ENCODE data around the gene GULP1.

The GULP1 gene

DNA sequence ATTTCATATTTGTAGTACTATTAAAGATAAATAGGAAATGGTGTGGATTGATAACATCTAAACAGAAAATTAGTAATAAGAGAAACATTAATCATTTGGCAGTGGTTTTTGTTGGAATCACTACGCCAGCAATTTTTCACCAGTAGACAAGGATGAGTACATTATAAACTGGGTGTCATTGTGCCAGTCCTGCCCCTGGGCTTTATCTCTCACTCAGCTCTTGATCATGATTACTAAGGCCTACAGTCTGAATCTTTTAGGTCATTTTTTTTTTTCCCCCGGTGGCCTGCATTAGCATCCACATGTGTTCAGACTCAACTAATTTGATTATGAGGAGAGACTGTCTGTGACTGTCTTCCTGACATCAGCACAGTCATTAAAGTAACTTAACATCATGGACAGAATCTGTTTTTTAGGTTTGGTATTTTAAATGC lies 16.2 kb downstream of the GULP1 start:
- H3K4me2 ChIP-seq (ENCODE audit: low read length) = no peak overlapping the region
- H3K27ac ChIP-seq (ENCODE audit: low read depth, low read length) = no peak overlapping the region
- H3F3A ChIP-seq (ENCODE audit: control insufficient read depth, insufficient read depth) = no peaks in the 10 kb centered on the region
- H3K4me3 ChIP-seq (ENCODE audit: low read length) = no peak overlapping the region
- no peaks in the 10 kb centered on the region for H4K20me1 ChIP-seq (ENCODE audit: control insufficient read depth, insufficient read depth, low read depth, low read length)
- H3K4me1 ChIP-seq (ENCODE audit: control insufficient read depth, low read length) = no peaks in the 10 kb centered on the region
- H3K79me2 ChIP-seq (ENCODE audit: control insufficient read depth, low read length) = no peaks in the 10 kb centered on the region
- no peaks in the 10 kb centered on the region for H3K9me2 ChIP-seq (replicated peaks; ENCODE audit: control insufficient read depth, low read length)
- no peaks in the 10 kb centered on the region for H3K36me3 ChIP-seq (ENCODE audit: control insufficient read depth, low read length)
- TF ChIP-seq, protein P1, sequence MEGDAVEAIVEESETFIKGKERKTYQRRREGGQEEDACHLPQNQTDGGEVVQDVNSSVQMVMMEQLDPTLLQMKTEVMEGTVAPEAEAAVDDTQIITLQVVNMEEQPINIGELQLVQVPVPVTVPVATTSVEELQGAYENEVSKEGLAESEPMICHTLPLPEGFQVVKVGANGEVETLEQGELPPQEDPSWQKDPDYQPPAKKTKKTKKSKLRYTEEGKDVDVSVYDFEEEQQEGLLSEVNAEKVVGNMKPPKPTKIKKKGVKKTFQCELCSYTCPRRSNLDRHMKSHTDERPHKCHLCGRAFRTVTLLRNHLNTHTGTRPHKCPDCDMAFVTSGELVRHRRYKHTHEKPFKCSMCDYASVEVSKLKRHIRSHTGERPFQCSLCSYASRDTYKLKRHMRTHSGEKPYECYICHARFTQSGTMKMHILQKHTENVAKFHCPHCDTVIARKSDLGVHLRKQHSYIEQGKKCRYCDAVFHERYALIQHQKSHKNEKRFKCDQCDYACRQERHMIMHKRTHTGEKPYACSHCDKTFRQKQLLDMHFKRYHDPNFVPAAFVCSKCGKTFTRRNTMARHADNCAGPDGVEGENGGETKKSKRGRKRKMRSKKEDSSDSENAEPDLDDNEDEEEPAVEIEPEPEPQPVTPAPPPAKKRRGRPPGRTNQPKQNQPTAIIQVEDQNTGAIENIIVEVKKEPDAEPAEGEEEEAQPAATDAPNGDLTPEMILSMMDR (IDR thresholded peaks at IDR 0.05; ENCODE audit: low read depth, low read length, poor library complexity, severe bottlenecking) = no peak
- TF ChIP-seq EZH2phosphoT487 (IDR thresholded peaks at IDR 0.05; ENCODE audit: borderline replicate concordance, low read length) = no peak
- H3K9me3 ChIP-seq (ENCODE audit: control insufficient read depth, insufficient read depth, low read length) = no peaks in the 10 kb centered on the region
- no peaks in the 10 kb centered on the region for H3K27me3 ChIP-seq (ENCODE audit: control insufficient read depth, low read length)

DNA sequence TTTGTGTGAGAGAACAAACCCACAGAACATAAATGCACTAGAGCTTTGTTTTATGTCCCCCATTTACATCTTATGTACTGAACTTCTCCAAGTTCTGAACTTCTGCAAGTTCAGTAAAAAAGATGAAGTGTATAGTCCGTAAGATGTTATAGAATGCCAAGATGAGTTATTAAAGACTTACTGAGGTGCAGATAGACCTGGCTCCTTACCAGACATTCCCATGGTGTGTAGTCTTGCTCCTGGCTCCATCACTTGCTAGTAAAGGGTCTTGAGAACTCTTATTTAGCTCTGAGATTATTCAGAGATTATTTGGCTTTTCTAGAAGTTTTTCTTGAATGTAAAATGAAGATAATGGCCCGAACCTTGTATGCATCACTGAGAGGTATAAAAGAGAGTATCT lies 16.8 kb downstream of the GULP1 start:
- no peak overlapping the region for H3K4me2 ChIP-seq (ENCODE audit: low read length)
- H3K79me2 ChIP-seq (ENCODE audit: control insufficient read depth, low read length) = no peaks in the 10 kb centered on the region

DNA sequence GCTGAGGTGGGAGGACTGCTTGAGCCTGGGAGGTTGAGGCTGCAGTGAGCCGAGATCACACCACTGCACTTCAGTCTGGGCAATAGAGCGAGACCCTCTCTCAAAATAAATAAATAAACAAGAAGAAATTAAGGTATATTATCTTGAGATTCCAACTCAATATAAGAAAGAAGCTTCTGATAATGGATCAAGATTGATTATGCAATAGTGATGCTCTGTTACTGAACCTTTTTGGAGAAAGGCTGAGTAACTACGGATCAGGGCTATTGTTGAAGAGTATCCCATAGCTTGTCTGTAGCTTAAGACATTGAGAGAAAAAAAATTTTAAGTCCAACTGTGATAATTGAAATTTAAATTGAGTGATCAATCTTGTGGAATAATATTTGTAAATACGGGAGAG lies 17.7 kb downstream of the GULP1 start:
- Histone ChIP-seq H3K9me2 (replicated peaks; ENCODE audit: control insufficient read depth, low read length) (no peaks in the 10 kb centered on the region), H3K4me1 (ENCODE audit: control insufficient read depth, low read length) (no peaks in the 10 kb centered on the region), H4K20me1 (ENCODE audit: control insufficient read depth, insufficient read depth, low read depth, low read length) (no peaks in the 10 kb centered on the region), H3K27ac (ENCODE audit: low read depth, low read length) (no peak overlapping the region), H3K79me2 (ENCODE audit: control insufficient read depth, low read length) (no peaks in the 10 kb centered on the region), H3F3A (ENCODE audit: control insufficient read depth, insufficient read depth) (no peaks in the 10 kb centered on the region), H3K4me2 (ENCODE audit: low read length) (no peak overlapping the region), H3K36me3 (ENCODE audit: control insufficient read depth, low read length) (no peaks in the 10 kb centered on the region), H3K9me3 (ENCODE audit: control insufficient read depth, insufficient read depth, low read length) (no peaks in the 10 kb centered on the region), H3K4me3 (ENCODE audit: low read length) (no peak overlapping the region), H3K27me3 (ENCODE audit: control insufficient read depth, low read length) (no peaks in the 10 kb centered on the region)
- TF ChIP-seq, protein P1 (IDR thresholded peaks at IDR 0.05; ENCODE audit: low read depth, low read length, poor library complexity, severe bottlenecking) = no peak
- no peak for TF ChIP-seq EZH2phosphoT487 (IDR thresholded peaks at IDR 0.05; ENCODE audit: borderline replicate concordance, low read length)

More for the DNA sequence above, 16.8 kb downstream of the GULP1 start:
- Histone ChIP-seq H3K27ac (ENCODE audit: low read depth, low read length) (no peak overlapping the region), H3K36me3 (ENCODE audit: control insufficient read depth, low read length) (no peaks in the 10 kb centered on the region), H3K4me1 (ENCODE audit: control insufficient read depth, low read length) (no peaks in the 10 kb centered on the region), H3F3A (ENCODE audit: control insufficient read depth, insufficient read depth) (no peaks in the 10 kb centered on the region), H3K27me3 (ENCODE audit: control insufficient read depth, low read length) (no peaks in the 10 kb centered on the region), H4K20me1 (ENCODE audit: control insufficient read depth, insufficient read depth, low read depth, low read length) (no peaks in the 10 kb centered on the region), H3K9me3 (ENCODE audit: control insufficient read depth, insufficient read depth, low read length) (no peaks in the 10 kb centered on the region), H3K4me3 (ENCODE audit: low read length) (no peak overlapping the region), H3K9me2 (replicated peaks; ENCODE audit: control insufficient read depth, low read length) (no peaks in the 10 kb centered on the region)
- TF ChIP-seq EZH2phosphoT487 (IDR thresholded peaks at IDR 0.05; ENCODE audit: borderline replicate concordance, low read length) = no peak
- TF ChIP-seq, protein P1 (IDR thresholded peaks at IDR 0.05; ENCODE audit: low read depth, low read length, poor library complexity, severe bottlenecking) = no peak
